Glomerular visceral epithelial cell (primary cell): ENCODE data around the gene PIP5K1C.
"Not testable (repeated sequence)": the region's sequence is repeated elsewhere in the genome, so short reads cannot be mapped to it uniquely, and the experiment has no call there.

Experiments used
- DNase-seq: peaks from one replicate; pipeline ENCODE4 v3.0.0-alpha.2; 2016; ENCODE audit errors: extremely low spot score

The PIP5K1C gene

DNA sequence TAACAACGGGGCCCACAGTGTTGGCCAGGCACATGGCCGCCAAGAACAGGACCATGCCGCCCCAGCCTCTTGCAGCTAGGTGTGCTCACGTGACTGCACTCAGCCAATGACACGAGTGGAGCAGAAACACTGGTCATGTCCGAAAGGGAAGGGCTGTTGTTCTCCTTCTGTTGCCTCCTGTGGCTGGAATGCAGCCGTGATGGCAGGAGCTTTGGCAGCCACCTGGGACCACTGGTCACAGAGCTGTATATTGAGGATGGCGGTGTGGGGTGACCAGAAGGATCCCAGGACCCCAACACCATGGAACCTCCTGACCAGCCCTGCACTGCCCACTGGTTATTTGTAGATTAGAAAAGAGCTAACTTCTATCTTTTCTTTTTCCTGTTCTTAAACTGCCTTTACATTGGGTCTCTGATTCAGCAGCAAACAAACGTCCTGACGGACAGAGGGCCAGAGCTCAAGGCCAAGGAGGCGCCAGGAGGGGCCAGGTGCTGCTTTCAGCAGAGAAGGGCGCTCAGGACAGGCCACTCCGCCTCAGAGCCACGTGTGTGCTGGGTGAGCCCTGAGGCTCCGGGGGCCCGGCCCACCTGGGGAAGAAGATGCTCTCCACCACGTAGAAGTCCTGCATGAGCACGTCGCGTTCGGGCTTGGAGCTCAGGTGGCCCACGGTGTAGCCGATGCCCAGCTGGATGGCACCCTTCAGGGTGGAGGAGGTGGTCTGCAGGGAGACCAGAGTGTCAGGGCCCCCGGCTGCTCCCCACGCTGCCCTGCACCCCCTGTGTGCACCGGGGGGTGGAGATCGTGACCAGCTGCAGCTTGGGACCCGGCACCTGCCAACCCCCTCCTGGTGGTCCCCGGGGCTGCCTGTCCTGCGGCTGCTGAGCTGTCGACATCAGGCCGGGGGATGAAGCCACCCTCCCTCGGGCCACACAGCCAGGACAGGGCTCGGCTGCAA lies 38.7 kb downstream of the PIP5K1C start:
- DNase-seq: no peak

GRCh38 chr19:3660493-3661219 lies 39.6 kb downstream of the PIP5K1C start:
- DNase-seq: no peak

DNA sequence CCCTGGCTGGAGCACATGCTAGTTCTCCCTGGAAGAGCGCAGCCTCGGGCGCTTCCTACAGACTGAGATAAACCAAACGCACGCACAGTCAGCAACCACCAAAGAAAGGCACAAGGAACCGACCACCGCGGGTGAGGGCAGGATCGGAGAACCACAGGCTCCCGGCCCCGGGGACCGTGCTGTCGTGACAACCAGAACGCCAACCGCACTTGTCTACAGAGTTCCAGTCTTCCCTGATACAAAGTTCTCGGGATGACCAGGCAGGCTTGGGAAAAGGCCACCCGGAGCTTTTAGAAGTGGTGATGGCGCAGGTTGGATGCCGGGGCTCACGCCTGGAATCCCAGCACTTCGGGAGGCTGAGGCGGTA lies 40.5 kb downstream of the PIP5K1C start:
- no peak for DNase-seq

GRCh38 chr19:3658870-3659745 lies 41.2 kb downstream of the PIP5K1C start:
- no peak for DNase-seq

DNA sequence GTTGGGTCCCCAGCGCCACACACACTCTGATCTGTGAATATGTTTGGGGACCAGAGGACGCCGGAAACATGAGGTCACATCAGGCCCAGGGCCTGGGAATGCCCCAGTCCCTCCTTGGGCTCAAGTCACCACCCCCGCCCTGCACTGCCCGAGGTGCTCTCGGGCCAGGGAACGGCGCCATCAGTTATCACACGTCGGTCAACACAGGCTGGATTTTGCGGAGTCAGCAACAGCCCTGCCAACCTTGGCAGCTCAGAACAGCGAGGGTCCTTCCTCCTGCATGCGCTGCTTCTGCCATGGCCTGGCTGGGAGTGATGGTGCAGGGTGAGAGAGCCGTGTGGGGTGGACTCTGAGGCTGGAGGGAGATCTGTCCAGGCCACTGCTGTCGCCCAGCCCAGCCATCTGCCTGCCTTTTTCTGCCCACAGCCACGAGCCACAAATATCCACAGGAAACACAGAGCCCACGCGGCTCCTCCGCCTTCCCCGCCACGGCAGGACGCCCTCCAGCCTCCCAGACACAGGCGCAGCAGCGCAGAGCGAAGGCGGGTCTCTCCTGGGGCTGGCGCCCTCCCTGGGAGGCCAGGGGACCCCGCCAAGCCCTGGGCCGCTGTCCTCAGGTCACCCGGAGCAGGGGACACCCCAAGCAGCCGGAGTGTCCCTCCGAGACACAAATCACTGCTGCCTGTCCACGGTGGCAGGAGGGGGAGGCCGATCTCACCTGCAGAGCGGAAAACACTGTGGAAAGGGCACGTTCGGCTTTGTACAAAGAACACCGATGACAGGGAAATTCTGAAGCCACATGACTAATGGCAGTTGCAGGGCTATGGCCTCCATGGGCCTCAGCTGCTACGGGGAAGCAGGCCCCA lies 42.0 kb downstream of the PIP5K1C start:
- no peak for DNase-seq

DNA sequence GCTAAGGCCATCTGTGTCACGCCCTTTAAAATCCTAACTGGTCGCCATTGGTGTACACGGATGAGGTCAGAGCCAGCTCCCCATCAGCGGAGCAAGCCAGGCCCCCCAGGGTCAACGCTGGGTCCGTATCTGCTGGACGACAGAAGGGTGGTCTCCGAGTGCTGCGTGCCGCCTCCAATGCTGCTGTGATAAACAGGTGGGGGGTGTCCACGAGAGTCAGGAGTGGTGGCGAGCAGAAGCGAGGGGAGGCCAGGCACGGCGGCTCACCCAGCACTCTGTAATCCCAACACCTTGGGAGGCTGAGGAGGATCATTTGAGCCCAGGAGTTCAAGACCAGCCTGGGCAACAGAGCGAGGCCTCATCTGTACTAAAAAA lies 42.9 kb downstream of the PIP5K1C start:
- DNase-seq: no peak

GRCh38 chr19:3656747-3657394 lies 43.4 kb downstream of the PIP5K1C start:
- peak; percentile 24 for DNase-seq

GRCh38 chr19:3656073-3656746 lies 44.1 kb downstream of the PIP5K1C start:
- DNase-seq: peak; percentile 50

GRCh38 chr19:3655402-3656072 lies 44.7 kb downstream of the PIP5K1C start:
- peak; percentile 96 for DNase-seq

- no peak for DNase-seq
Measured at GRCh38 chr19:3653865-3654513, 46.3 kb downstream of the PIP5K1C start.

DNA sequence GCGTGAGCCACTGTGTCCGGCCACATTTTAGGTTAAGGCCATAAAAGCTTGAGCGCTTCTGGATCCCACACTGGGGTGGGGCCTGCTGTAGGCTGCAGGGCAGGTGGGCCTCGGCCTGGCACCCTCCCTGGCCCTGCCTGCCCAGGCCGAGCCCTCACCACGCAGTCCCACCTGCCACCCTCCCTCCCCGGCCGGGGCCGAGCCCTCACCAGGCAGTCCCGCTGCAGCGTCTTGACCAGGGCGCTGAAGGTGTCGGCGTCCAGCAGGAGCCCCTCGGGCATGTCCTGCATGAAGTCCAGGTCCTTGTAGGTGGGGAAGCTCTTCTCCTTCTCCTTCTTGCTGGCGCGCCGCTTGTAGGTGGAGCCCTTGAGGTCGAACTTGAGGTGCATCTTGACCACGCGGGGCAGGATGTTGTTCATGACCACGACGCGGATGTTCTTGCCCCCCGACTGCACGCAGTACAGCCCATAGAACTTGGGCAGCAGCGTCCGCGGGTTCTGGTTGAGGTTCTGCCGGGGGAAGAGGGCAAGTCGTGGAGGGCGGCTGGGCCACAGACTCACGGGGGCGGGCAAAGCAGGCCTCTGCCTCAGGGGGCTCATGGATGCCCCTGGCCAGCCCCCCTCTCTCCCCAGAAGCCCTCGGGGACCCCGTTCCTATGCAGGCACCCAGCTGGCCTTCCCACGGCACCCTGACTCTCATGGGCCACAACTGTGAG lies 47.0 kb downstream of the PIP5K1C start:
- DNase-seq: no peak

GRCh38 chr19:3652422-3652821 lies 47.8 kb downstream of the PIP5K1C start:
- DNase-seq: no peak

DNA sequence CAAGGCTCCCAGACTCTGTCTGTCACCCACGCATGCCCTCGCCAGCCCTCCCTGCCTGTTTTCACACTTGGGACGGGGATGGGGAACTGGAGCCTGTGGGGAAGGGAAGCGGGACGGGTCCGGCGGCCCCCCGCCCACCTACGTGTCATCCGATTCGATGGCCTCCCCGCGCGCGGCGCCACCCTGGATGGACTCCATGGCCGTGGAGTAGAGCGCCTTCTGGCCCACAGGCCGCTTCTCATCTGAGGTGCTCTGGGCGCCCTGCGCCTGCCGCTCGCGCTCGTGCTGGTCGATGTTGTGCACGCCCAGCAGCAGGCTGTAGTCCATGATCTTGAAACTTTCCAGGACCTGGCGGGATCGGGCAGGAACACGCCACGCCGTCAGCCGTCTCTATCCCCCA lies 48.6 kb downstream of the PIP5K1C start:
- no peak for DNase-seq

- no peak for DNase-seq
Measured at GRCh38 chr19:3649888-3650287, 50.4 kb downstream of the PIP5K1C start.

DNA sequence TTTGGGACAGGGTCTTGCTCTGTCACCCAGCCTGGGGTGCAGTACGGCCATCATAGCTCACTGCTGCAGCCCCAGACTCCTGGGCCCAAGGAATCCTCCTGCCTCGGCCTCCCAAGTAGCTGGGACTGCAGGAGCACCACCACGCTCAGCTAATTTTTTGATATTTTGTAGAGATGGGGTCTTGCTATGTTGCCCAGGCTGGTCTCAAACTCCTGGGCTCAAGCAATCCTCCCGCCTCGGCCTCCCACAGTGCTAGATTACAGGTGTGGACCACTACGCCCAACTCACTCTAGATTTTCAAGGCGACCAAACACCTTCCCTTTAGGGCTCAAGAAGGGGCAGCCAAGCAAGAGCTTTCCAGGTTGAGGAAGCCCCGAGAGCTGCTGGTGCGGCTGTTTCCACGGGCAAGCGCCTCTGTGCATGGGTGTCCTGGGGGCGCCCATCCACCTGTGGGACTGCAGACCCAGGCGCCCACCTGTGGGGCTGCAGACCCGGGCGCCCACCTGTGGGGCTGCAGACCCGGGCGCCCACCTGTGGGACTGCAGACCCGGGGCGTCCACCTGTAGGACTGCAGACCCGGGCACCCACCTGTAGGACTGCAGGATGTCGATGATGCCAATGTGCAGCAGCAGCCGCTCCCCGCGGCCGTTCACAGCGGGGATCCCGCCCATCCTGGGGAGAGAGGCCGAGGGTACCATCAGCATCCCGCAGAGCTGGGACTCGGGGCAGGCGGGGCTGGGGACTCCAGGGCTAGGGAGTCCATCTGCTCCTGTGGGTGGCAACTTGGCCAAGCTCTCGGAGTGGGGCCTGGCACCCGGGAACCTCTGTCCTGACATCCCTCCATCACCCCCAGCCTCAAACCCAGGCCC lies 52.0 kb downstream of the PIP5K1C start:
- DNase-seq: no peak

- DNase-seq: not testable (repeated sequence)
Measured at GRCh38 chr19:3647102-3647501, 53.2 kb downstream of the PIP5K1C start.
